HCT116 (cell line): ENCODE results near the gene RNF138. TPM values are rescaled to one million over a fixed set of nuclear protein-coding genes. Genes with fewer than 3 reads are reported as not detected.

Source experiments
- ATAC-seq: fragments of 200-7000 bp; cut with Tn5 transposase; 2 replicates; pipeline ENCODE4 v1.9.1; 2020; ENCODE audit warnings: mild to moderate bottlenecking, moderate library complexity
- BruUV-seq: library from RNA; stranded (reverse); fragments of 400-500 nt; replicated peaks from 2 replicates; lab custom pipeline; 2021; lab: Mats Ljungman, UMichigan
- CTCF ChIA-PET: fragments of 300-600 bp; sonication (Branson Sonifier 250); formaldehyde crosslinking; loops from one replicate; lab custom pipeline; 2021; ENCODE audit warnings: antibody characterized with exemption; lab: Charles Lee
- POLR2A ChIA-PET: fragments of 300-600, 350-600 bp; sonication (Branson Sonifier 250); formaldehyde crosslinking; loops from one replicate; lab custom pipeline; 2021; ENCODE audit warnings: antibody characterized with exemption; lab: Charles Lee
- RAD21 ChIA-PET, 2 experiments: fragments of 300-600 bp; sonication (Branson Sonifier 250); formaldehyde crosslinking; loops; one replicate each; lab custom pipeline; 2023; ENCODE audit warnings: low total read pairs in 2 of 2; ENCODE audit not compliant: uncharacterized antibody in 2 of 2, unreplicated experiment in 2 of 2, low non-redundant PET in 1 of 2; lab: Charles Lee
- DNase-seq: peaks from one replicate; pipeline ENCODE4 v3.0.0-alpha.2; 2010; ENCODE audit warnings: low read depth, low spot score
- H2AFZ ChIP-seq: fragments of 200-600 bp; shearing (Covaris generic), sonication (generic); 2 replicates; pipeline ENCODE4 v1.6.1; 2017; ENCODE audit warnings: low read depth, mixed run types, mixed read lengths, antibody characterized with exemption, low read length; ENCODE audit not compliant: poor library complexity, severe bottlenecking
- H3K27ac ChIP-seq: 2 replicates; pipeline ENCODE4 v1.5.1; 2012; ENCODE audit warnings: low read depth, low read length
- H3K27me3 ChIP-seq: fragments of 200-600 bp; sonication (generic); 2 replicates; pipeline ENCODE4 v1.6.1; 2016; ENCODE audit warnings: mixed run types, low read length, mixed read lengths; ENCODE audit not compliant: insufficient read depth
- H3K36me3 ChIP-seq, 2 experiments: fragments of 200-500 bp in 1 of 2; fragments of 200-600 bp in 1 of 2; sonication (Bioruptor generic) in 1 of 2; sonication (generic) in 1 of 2; 2 replicates each; pipeline versions ENCODE4 v1.5.1 to v1.6.1; 2014 to 2016; ENCODE audit warnings: low read length in 2 of 2, inconsistent platforms in 1 of 2, mixed read lengths in 1 of 2, mixed run types in 1 of 2; ENCODE audit not compliant: insufficient read depth in 2 of 2, control insufficient read depth in 1 of 2
- H3K4me1 ChIP-seq, 2 experiments: fragments of 200-600 bp in 1 of 2; sonication (generic) in 1 of 2; 2 replicates each; pipeline versions ENCODE4 v1.5.1 to v1.6.1; 2012 to 2017; ENCODE audit warnings: low read length in 2 of 2, inconsistent platforms in 1 of 2, mild to moderate bottlenecking in 1 of 2, mixed read lengths in 1 of 2, mixed run types in 1 of 2, moderate library complexity in 1 of 2; ENCODE audit not compliant: insufficient read depth in 2 of 2, control insufficient read depth in 1 of 2
- H3K4me2 ChIP-seq: fragments of 200-600 bp; sonication (generic); 2 replicates; pipeline ENCODE4 v1.6.1; 2017; ENCODE audit warnings: mixed run types, low read length, mixed read lengths
- H3K4me3 ChIP-seq, 2 experiments: fragments of 200-600 bp in 1 of 2; sonication (generic) in 1 of 2; replicated peaks in 1 of 2; 2 replicates each; pipeline ENCODE4 v1.5.1; 2011 to 2016; ENCODE audit warnings: low read length in 2 of 2, control low read depth in 1 of 2, low read depth in 1 of 2, mild to moderate bottlenecking in 1 of 2, mixed read lengths in 1 of 2, mixed run types in 1 of 2
- H3K79me2 ChIP-seq: fragments of 200-600 bp; sonication (generic); 2 replicates; pipeline ENCODE4 v1.6.1; 2017; ENCODE audit warnings: mild to moderate bottlenecking, mixed run types, low read length, moderate library complexity, mixed read lengths; ENCODE audit not compliant: insufficient read depth
- H3K9ac ChIP-seq: fragments of 200-600 bp; sonication (generic); 2 replicates; pipeline ENCODE4 v1.6.1; 2016; ENCODE audit warnings: low read length, mixed read lengths
- H3K9me2 ChIP-seq: fragments of 200-600 bp; sonication (generic), shearing (Covaris generic); 2 replicates; pipeline ENCODE4 v1.6.1; 2017; ENCODE audit warnings: mixed run types, mild to moderate bottlenecking, moderate library complexity; ENCODE audit not compliant: insufficient read depth
- H3K9me3 ChIP-seq, 2 experiments: fragments of 200-500 bp in 1 of 2; fragments of 200-600 bp in 1 of 2; sonication (Bioruptor generic) in 1 of 2; sonication (generic) in 1 of 2; 2 replicates each; pipeline ENCODE4 v1.6.1; 2014 to 2017; ENCODE audit warnings: low read length in 2 of 2, mixed read lengths in 2 of 2, inconsistent platforms in 1 of 2, low read depth in 1 of 2, mild to moderate bottlenecking in 1 of 2, mixed run types in 1 of 2, moderate library complexity in 1 of 2; ENCODE audit not compliant: control insufficient read depth in 1 of 2, insufficient read depth in 1 of 2
- H4K20me1 ChIP-seq: fragments of 200-600 bp; sonication (generic), shearing (Covaris generic); 2 replicates; pipeline ENCODE4 v1.6.1; 2017; ENCODE audit warnings: mixed run types, mild to moderate bottlenecking, moderate library complexity; ENCODE audit not compliant: insufficient read depth
- CEBPB ChIP-seq: IDR thresholded peaks from 2 replicates; pipeline ENCODE4 v1.6.1; 2012; ENCODE audit warnings: low read depth
- EGR1 ChIP-seq: IDR thresholded peaks from 2 replicates; pipeline ENCODE4 v1.6.1; 2012; ENCODE audit warnings: low read depth
- EZH2phosphoT487 ChIP-seq: fragments of 200-600 bp; IDR thresholded peaks from 2 replicates; pipeline ENCODE4 v1.6.1; 2018; ENCODE audit warnings: antibody characterized with exemption, borderline replicate concordance
- FOSL1 ChIP-seq: IDR thresholded peaks from 2 replicates; pipeline ENCODE4 v1.6.1; 2012; ENCODE audit warnings: low read depth
- RAD21 ChIP-seq: IDR thresholded peaks from 2 replicates; pipeline ENCODE4 v1.6.1; 2012; ENCODE audit warnings: low read depth, mild to moderate bottlenecking
- SIN3A ChIP-seq: IDR thresholded peaks from 2 replicates; pipeline ENCODE4 v1.6.1; 2012; ENCODE audit warnings: low read depth
- SRF ChIP-seq: IDR thresholded peaks from 2 replicates; pipeline ENCODE4 v1.6.1; 2012; ENCODE audit warnings: low read depth
- TCF7L2 ChIP-seq: IDR thresholded peaks from 2 replicates; pipeline ENCODE4 v1.7.0; 2011; ENCODE audit warnings: borderline replicate concordance, inconsistent platforms; ENCODE audit not compliant: insufficient read depth, insufficient read length; ENCODE audit errors: extremely low read depth
- ZFX ChIP-seq: fragments of 450-650 bp; IDR thresholded peaks from 2 replicates; pipeline ENCODE4 v1.6.1; 2017
- intact Hi-C: fragments of 100-400 bp; cut with micrococcal nuclease; formaldehyde crosslinking; loops from 2 replicates; pipeline ENCODE4 v1.10.0; 2022
- total RNA-seq: library from RNA; stranded (reverse); gene quantifications from one replicate; pipeline ENCODE4 v1.2.1, GENCODE V29; 2021; ENCODE audit not compliant: unreplicated experiment
- TF ChIP-seq, protein P1 (sequence below): IDR thresholded peaks from 2 replicates; pipeline ENCODE4 v1.6.1; 2012

Gene RNF138
- total RNA-seq, 1 experiment from 2014 or later = 72.5 TPM

DNA sequence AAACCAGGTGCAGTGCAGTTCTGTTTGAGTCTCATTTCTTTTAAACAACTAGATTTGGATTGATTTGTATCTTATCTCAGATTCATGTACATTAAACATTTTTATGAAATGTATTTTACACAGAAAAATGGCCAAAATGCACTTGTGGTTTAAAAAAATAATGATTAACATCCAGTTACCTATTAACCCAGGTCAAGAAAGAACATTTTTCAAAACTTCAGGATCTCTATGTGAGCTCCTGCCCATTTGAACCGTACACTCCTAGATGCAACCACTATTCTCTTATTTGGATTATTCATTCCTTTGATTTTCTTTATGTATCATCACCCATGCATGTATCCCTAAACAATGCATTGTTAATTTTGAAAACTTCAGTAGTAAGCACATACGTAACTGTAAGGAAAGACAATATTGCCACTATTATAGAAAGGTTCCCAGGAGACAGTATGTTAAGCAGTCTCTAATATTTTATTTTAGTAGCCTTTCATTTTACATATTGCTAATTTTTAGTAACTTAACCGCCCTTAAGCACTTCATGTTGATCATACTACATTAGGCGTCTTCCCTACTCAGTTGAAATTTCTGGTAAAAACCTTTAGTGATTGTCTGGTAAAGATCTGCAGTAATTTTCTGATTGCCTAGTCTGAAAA, 22.7 kb downstream of the RNF138 start:
- Histone ChIP-seq H3K27ac (no peak overlapping the region), H3K9me2 (no peaks in the 10 kb centered on the region), H3K79me2 (peaks cover 99% of the 10 kb centered on the region), H3K27me3 (no peaks in the 10 kb centered on the region), H4K20me1 (peaks cover 3% of the 10 kb centered on the region; the same call in 1 of the 2 replicates)
- ChIA-PET POLR2A (no interaction called here), RAD21 (no interaction called here), CTCF (no interaction called here)
- ATAC-seq = no peak
- intact Hi-C loops = no loop called here
- TF ChIP-seq EGR1 (no peak), ZFX (no peak), SIN3A (no peak), FOSL1 (no peak), SRF (no peak)
- TF ChIP-seq, all 23 proteins: peak for 0
- Histone ChIP-seq H3K4me2 (no peak overlapping the region), H3K4me3 (no peak overlapping the region), H3K9ac (no peak overlapping the region), H3K9me3 (no peaks in the 10 kb centered on the region), H2AFZ (no peak overlapping the region), H3K4me1 (no peaks in the 10 kb centered on the region), H3K36me3 (peaks cover 16 to 41% of the 10 kb centered on the region in 2 experiments)
- BruUV-seq = no TSS peak
- no peak for DNase-seq

DNA sequence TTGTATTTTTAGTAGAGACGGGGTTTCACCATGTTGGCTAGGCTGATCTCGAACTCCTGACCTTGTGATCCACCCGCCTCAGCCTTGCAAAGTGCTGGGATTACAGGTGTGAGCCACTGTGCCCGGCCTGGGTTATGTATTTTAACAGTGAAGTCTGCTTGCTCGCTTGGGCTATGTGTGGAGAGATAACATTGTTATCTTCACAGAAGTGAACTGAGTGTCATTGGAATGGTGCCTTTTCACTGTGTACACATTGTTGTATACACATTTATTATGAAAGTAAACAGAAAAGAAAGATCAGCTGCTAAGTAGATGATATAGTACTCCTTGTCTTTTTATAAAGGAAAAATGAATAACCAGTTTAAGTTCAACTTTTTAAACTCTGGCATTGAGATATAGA, 30.4 kb downstream of the RNF138 start:
- CTCF ChIA-PET = no interaction called here
- H3K79me2 ChIP-seq = peaks cover 92% of the 10 kb centered on the region
- H3K4me3 ChIP-seq = no peak overlapping the region
- H3K9ac ChIP-seq = no peak overlapping the region
- H3K27ac ChIP-seq = no peak overlapping the region
- H2AFZ ChIP-seq = no peak overlapping the region
- H3K9me3 ChIP-seq = no peaks in the 10 kb centered on the region
- POLR2A ChIA-PET = no interaction called here
- RAD21 ChIA-PET = no interaction called here
- TF ChIP-seq RAD21 = no peak
- no peak for TF ChIP-seq FOSL1
- no peak for TF ChIP-seq ZFX
- TF ChIP-seq CEBPB = no peak
- no peak for TF ChIP-seq TCF7L2
- no peak for TF ChIP-seq EZH2phosphoT487
- TF ChIP-seq, protein P1, sequence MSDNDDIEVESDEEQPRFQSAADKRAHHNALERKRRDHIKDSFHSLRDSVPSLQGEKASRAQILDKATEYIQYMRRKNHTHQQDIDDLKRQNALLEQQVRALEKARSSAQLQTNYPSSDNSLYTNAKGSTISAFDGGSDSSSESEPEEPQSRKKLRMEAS = no peak
- no peaks in the 10 kb centered on the region for H3K9me2 ChIP-seq
- intact Hi-C loops = no loop called here
- H3K27me3 ChIP-seq = no peaks in the 10 kb centered on the region
- peaks cover 4% of the 10 kb centered on the region for H4K20me1 ChIP-seq
- BruUV-seq = no TSS peak
- peaks cover 17 to 18% of the 10 kb centered on the region in 2 experiments; a peak in 3 of 4 replicates for H3K36me3 ChIP-seq
- no peaks in the 10 kb centered on the region; a peak in 1 of 4 replicates for H3K4me1 ChIP-seq
- ATAC-seq (no peak), DNase-seq (no peak)
- H3K4me2 ChIP-seq = no peak overlapping the region
